SU-DHL-6 (cell line): ENCODE data around the gene ARHGAP33.
"Not testable (repeated sequence)": the region's sequence is repeated elsewhere in the genome, so short reads cannot be mapped to it uniquely, and the experiment has no call there.

Experiments used
- EZH2phosphoT487 ChIP-seq: fragments of 200-600 bp; sonication (generic), shearing (Covaris generic); conservative IDR thresholded peaks from 2 replicates; pipeline ENCODE4 v1.6.1; 2018; ENCODE audit warnings: mild to moderate bottlenecking, antibody characterized with exemption, low read length, moderate library complexity, mixed read lengths
- TF ChIP-seq, protein P1 (sequence below): fragments of 200-600 bp; sonication (generic); IDR thresholded peaks from one replicate; pipeline ENCODE4 v1.5.1; 2017; ENCODE audit warnings: antibody characterized with exemption, mild to moderate bottlenecking, low read length, moderate library complexity; ENCODE audit not compliant: insufficient read depth, poor library complexity, severe bottlenecking

DNA sequence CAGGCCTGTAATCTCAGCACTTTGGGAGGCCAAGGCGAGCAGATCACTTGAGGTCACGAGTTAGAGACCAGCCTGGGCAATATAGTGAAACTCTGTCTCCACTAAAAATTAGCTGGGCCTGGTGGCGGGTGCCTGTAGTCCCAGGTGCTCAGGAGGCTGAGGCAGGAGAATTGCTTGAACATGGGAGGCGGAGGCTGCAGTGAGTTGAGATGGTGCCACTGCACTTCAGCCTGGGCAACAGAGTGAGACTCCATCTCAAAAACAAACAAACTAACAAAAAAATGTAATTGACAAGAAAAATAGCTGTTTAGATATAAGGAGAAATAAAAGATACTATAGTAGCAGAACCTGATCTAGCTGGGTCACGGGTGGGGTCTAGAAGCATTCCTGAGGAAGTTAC is 3.0 kb upstream of the ARHGAP33 start:
- not testable (repeated sequence) for TF ChIP-seq EZH2phosphoT487
- TF ChIP-seq, protein P1, sequence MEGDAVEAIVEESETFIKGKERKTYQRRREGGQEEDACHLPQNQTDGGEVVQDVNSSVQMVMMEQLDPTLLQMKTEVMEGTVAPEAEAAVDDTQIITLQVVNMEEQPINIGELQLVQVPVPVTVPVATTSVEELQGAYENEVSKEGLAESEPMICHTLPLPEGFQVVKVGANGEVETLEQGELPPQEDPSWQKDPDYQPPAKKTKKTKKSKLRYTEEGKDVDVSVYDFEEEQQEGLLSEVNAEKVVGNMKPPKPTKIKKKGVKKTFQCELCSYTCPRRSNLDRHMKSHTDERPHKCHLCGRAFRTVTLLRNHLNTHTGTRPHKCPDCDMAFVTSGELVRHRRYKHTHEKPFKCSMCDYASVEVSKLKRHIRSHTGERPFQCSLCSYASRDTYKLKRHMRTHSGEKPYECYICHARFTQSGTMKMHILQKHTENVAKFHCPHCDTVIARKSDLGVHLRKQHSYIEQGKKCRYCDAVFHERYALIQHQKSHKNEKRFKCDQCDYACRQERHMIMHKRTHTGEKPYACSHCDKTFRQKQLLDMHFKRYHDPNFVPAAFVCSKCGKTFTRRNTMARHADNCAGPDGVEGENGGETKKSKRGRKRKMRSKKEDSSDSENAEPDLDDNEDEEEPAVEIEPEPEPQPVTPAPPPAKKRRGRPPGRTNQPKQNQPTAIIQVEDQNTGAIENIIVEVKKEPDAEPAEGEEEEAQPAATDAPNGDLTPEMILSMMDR, result not testable (repeated sequence)
